ENCODE measurements around the gene CROCC2.

GRCh38 chr2:240947176-240947575, 41.0 kb downstream of the CROCC2 start:
- TF ChIP-seq CTCF (IDR thresholded peaks at IDR 0.05) (no peak), EP300 (IDR thresholded peaks at IDR 0.05) (no peak), POLR2AphosphoS5 (IDR thresholded peaks at IDR 0.05) (no peak), POLR2A (IDR thresholded peaks at IDR 0.05) (no peak)
